ENCODE results near the gene NPTX1.
"Not testable (repeated sequence)": the region's sequence is repeated elsewhere in the genome, so short reads cannot be mapped to it uniquely, and the experiment has no call there.

NPTX1 gene

DNA sequence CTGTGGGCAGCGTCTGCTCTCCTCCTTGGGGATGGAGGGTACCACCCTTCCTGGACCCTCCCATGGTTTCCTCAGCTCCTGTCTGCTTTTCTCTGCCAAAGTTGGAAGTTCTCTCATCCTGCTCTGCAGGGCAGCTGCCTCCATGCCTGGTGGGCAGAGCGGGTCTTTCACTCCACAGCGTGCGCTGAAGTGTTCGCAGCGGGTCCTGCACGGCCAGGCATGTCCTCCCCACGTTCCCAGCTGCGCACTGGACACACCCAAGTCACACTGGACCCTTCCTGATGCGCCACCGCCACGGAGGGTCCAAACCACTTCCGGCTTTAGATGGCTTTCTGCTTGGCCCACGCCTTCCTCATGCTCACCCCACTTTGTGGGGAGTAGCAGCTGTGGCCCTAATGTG is 33.7 kb upstream of the NPTX1 start:
- Histone ChIP-seq H3K27me3 (replicated peaks in 2 of 5; ENCODE audit: control insufficient read depth in 4 of 5, insufficient read depth in 5 of 5, low read length in 4 of 5) (peaks cover 0 to 46% (median 14%) of the 10 kb centered on the region in 5 experiments), H3K4me3 (ENCODE audit: control insufficient read depth in 1 of 7, extremely low read depth in 1 of 7, insufficient read depth in 4 of 7, low read depth in 2 of 7, low read length in 6 of 7) (no peak overlapping the region), H3K27ac (ENCODE audit: insufficient read depth in 1 of 2, low read depth in 1 of 2, low read length in 2 of 2, poor library complexity in 1 of 2, severe bottlenecking in 2 of 2) (no peak overlapping the region), H3K9me3 (ENCODE audit: control extremely low read depth in 1 of 5, control insufficient read depth in 4 of 5, insufficient read depth in 2 of 5, low read depth in 1 of 5, low read length in 4 of 5) (no peaks in the 10 kb centered on the region), H3K36me3 (ENCODE audit: control insufficient read depth in 4 of 4, insufficient read depth in 4 of 4, low read length in 3 of 4) (no peaks in the 10 kb centered on the region), H3K4me1 (ENCODE audit: control extremely low read depth in 1 of 4, control insufficient read depth in 4 of 4, insufficient read depth in 4 of 4, low read length in 3 of 4) (no peaks in the 10 kb centered on the region)
- DNase-seq = no peak
- WGBS (ENCODE audit: insufficient coverage) = 86% methylated on average over 13 of the region's 14 CpGs
- CTCF ChIA-PET = no interaction called here
- POLR2A ChIA-PET = interaction anchor here (0.6 kb wide), 1 partner anchor 587 kb away, joined by 3 read pairs; no protein-coding TSS in a partner anchor

DNA sequence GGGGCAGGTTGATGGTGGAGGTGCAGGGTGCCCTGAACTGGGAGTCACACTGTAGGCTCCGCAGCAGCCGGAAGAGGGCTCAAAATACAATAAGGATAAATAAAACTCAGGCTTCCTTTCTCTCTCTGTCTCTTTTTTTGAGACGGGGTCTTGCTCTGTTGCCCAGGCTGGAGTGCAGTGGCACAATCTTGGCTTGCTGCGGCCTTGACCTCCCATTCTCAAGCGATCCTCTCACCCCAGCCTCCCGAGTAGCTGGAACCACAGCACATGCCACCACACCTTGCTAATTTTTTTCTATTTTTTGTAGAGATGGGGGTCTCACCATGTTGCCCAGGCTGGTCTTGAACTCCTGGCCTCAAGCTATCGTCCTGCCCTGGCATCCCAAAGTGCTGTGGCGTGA is 32.9 kb upstream of the NPTX1 start:
- no peak overlapping the region for H3K27ac ChIP-seq (ENCODE audit: insufficient read depth in 1 of 2, low read depth in 1 of 2, low read length in 2 of 2, poor library complexity in 1 of 2, severe bottlenecking in 2 of 2)
- WGBS (ENCODE audit: insufficient coverage) = 87% methylated on average over 6 of the region's 8 CpGs
- peaks cover 0 to 53% (median 18%) of the 10 kb centered on the region in 5 experiments for H3K27me3 ChIP-seq (replicated peaks in 2 of 5; ENCODE audit: control insufficient read depth in 4 of 5, insufficient read depth in 5 of 5, low read length in 4 of 5)
- H3K9me3 ChIP-seq (ENCODE audit: control extremely low read depth in 1 of 5, control insufficient read depth in 4 of 5, insufficient read depth in 2 of 5, low read depth in 1 of 5, low read length in 4 of 5) = no peaks in the 10 kb centered on the region
- no peak overlapping the region for H3K4me3 ChIP-seq (ENCODE audit: control insufficient read depth in 1 of 7, extremely low read depth in 1 of 7, insufficient read depth in 4 of 7, low read depth in 2 of 7, low read length in 6 of 7)
- no peak for DNase-seq
- H3K4me1 ChIP-seq (ENCODE audit: control extremely low read depth in 1 of 4, control insufficient read depth in 4 of 4, insufficient read depth in 4 of 4, low read length in 3 of 4) = no peaks in the 10 kb centered on the region
- H3K36me3 ChIP-seq (ENCODE audit: control insufficient read depth in 4 of 4, insufficient read depth in 4 of 4, low read length in 3 of 4) = no peaks in the 10 kb centered on the region
- CTCF ChIA-PET = interaction anchor here (0.9 to 1.0 kb wide), 2 partner anchors 18 to 82 kb away, joined by 3 read pairs; no protein-coding TSS in a partner anchor
- POLR2A ChIA-PET = no interaction called here

DNA sequence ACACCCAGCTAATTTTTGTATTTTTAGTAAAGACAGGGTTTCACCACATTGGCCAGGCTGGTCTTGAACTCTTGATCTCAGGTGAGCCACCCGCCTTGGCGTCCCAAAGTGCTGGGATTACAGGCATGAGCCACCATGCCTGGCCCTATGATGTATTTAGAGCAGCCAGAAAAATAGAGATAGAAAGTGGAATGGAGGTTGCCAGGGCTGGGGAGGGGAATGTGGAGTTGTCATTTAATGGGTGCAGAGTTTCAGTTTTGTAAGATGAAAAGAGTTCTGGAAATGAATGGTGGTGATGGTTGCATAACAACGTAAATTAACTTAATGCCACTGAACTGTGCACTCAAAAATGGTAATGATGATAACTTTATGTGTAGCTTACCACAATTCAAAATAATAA is 31.6 kb upstream of the NPTX1 start:
- Histone ChIP-seq H3K4me1 (ENCODE audit: control extremely low read depth in 1 of 4, control insufficient read depth in 4 of 4, insufficient read depth in 4 of 4, low read length in 3 of 4) (no peaks in the 10 kb centered on the region), H3K36me3 (ENCODE audit: control insufficient read depth in 4 of 4, insufficient read depth in 4 of 4, low read length in 3 of 4) (no peaks in the 10 kb centered on the region), H3K27ac (ENCODE audit: insufficient read depth in 1 of 2, low read depth in 1 of 2, low read length in 2 of 2, poor library complexity in 1 of 2, severe bottlenecking in 2 of 2) (no peak overlapping the region), H3K9me3 (ENCODE audit: control extremely low read depth in 1 of 5, control insufficient read depth in 4 of 5, insufficient read depth in 2 of 5, low read depth in 1 of 5, low read length in 4 of 5) (no peaks in the 10 kb centered on the region), H3K27me3 (replicated peaks in 2 of 5; ENCODE audit: control insufficient read depth in 4 of 5, insufficient read depth in 5 of 5, low read length in 4 of 5) (peaks cover 0 to 49% (median 19%) of the 10 kb centered on the region in 5 experiments), H3K4me3 (ENCODE audit: control insufficient read depth in 1 of 7, extremely low read depth in 1 of 7, insufficient read depth in 4 of 7, low read depth in 2 of 7, low read length in 6 of 7) (no peak overlapping the region)
- no peak for DNase-seq
- CTCF ChIA-PET = interaction anchor here (0.9 to 1.3 kb wide), 2 partner anchors 12 to 22 kb away, joined by 3 read pairs; no protein-coding TSS in a partner anchor
- 100% methylated on average over 1 of the region's 3 CpGs for WGBS (ENCODE audit: insufficient coverage)
- POLR2A ChIA-PET = interaction anchor here (0.7 kb wide), 1 partner anchor 458 kb away, joined by 3 read pairs; no protein-coding TSS in a partner anchor

DNA sequence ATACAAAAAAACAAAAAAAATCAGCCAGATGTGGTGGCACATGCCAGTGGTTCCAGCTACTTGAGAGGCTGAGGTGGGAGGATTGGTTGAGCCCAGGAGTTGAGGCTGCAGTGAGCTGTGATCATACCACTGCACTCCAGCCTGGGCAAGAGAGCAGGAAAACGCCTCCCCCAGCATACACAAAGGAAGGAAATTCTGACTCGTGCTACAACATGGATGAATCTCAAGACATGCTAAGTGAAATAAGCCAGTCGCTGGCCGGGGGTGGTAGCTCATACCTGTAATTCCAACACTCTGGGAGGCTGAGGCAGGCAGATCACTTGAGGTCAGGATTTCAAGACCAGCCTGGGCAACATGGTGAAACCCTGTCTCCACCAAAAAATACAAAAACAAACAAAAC is 30.8 kb upstream of the NPTX1 start:
- H3K4me3 ChIP-seq (ENCODE audit: control insufficient read depth in 1 of 7, extremely low read depth in 1 of 7, insufficient read depth in 4 of 7, low read depth in 2 of 7, low read length in 6 of 7); H3K4me1 ChIP-seq (ENCODE audit: control extremely low read depth in 1 of 4, control insufficient read depth in 4 of 4, insufficient read depth in 4 of 4, low read length in 3 of 4); DNase-seq; H3K36me3 ChIP-seq (ENCODE audit: control insufficient read depth in 4 of 4, insufficient read depth in 4 of 4, low read length in 3 of 4); H3K9me3 ChIP-seq (ENCODE audit: control extremely low read depth in 1 of 5, control insufficient read depth in 4 of 5, insufficient read depth in 2 of 5, low read depth in 1 of 5, low read length in 4 of 5); POLR2A ChIA-PET; H3K27ac ChIP-seq (ENCODE audit: insufficient read depth in 1 of 2, low read depth in 1 of 2, low read length in 2 of 2, poor library complexity in 1 of 2, severe bottlenecking in 2 of 2): not testable (repeated sequence)
- 40% methylated on average over 4 of the region's 4 CpGs for WGBS (ENCODE audit: insufficient coverage)
- H3K27me3 ChIP-seq (replicated peaks in 2 of 5; ENCODE audit: control insufficient read depth in 4 of 5, insufficient read depth in 5 of 5, low read length in 4 of 5) = peaks cover 0 to 49% (median 18%) of the 10 kb centered on the region in 5 experiments
- CTCF ChIA-PET = interaction anchor here (1.3 kb wide), 1 partner anchor 13 kb away, joined by 3 read pairs; no protein-coding TSS in a partner anchor

DNA sequence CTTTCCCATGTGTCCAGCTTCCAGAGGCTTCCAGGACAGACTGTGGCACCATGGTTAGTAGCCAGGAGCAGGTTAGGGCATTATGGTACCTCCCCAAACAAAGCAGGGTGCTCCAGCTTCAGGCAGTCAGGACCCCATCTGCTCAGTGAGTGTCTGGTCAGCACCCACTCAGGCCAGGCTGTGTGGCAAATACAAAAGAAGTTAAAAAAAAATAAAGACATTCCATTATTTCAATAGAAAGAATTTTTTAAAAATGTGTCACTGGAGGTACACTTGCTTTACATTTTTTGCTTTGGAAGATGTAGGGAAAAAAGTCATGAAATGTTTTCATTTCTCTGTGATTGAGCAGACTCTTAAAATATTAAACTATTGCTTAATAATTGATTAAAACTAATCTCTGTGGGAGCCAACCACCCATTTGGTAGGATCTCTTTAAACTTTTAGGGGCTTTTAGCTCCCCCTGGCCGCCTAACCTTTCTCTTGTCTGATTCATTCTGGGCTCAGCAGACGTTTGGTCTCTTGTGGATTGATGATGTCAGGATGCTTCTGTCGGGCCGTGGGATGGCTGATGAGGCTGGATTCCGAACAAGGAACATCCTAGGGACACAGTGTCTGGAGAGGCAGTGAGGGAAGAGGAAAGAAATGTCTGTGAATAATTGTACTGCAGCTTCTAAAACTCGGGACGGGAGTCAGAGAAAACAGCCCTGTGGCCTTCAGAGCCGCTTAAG is 28.4 kb upstream of the NPTX1 start:
- Histone ChIP-seq H3K9me3 (ENCODE audit: control extremely low read depth in 1 of 5, control insufficient read depth in 4 of 5, insufficient read depth in 2 of 5, low read depth in 1 of 5, low read length in 4 of 5) (no peaks in the 10 kb centered on the region), H3K4me3 (ENCODE audit: control insufficient read depth in 1 of 7, extremely low read depth in 1 of 7, insufficient read depth in 4 of 7, low read depth in 2 of 7, low read length in 6 of 7) (no peak overlapping the region), H3K27me3 (replicated peaks in 2 of 5; ENCODE audit: control insufficient read depth in 4 of 5, insufficient read depth in 5 of 5, low read length in 4 of 5) (peaks cover 0 to 50% (median 7%) of the 10 kb centered on the region in 5 experiments), H3K4me1 (ENCODE audit: control extremely low read depth in 1 of 4, control insufficient read depth in 4 of 4, insufficient read depth in 4 of 4, low read length in 3 of 4) (no peaks in the 10 kb centered on the region), H3K36me3 (ENCODE audit: control insufficient read depth in 4 of 4, insufficient read depth in 4 of 4, low read length in 3 of 4) (no peaks in the 10 kb centered on the region), H3K27ac (ENCODE audit: insufficient read depth in 1 of 2, low read depth in 1 of 2, low read length in 2 of 2, poor library complexity in 1 of 2, severe bottlenecking in 2 of 2) (no peak overlapping the region)
- DNase-seq = no peak
- CTCF ChIA-PET = interaction anchor here (1.2 kb wide), 1 partner anchor 79 kb away, joined by 3 read pairs; no protein-coding TSS in a partner anchor
- POLR2A ChIA-PET = no interaction called here
- 48% methylated on average over 8 of the region's 8 CpGs for WGBS (ENCODE audit: insufficient coverage)

DNA sequence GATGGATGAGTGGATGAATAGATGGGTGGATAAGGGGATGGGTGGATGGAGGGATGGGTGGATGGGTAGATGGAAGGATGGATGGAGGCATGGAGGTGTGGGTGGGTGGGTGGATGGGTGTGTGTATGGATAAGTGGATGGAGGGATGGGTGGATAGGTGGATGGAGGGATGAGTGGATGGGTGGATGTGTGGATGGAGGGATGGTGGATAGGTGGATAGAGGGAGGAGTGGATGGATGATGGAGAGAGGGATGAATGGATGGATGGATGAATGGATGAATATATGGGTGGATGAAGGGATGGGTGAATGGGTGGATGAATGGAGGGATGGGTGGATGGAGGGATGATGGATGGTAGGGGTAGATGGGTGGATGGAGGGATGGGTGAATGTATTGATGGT is 27.5 kb upstream of the NPTX1 start:
- CTCF ChIA-PET = interaction anchor here (1.2 kb wide), 1 partner anchor 78 kb away, joined by 3 read pairs; no protein-coding TSS in a partner anchor
- Histone ChIP-seq H3K27me3 (replicated peaks in 2 of 5; ENCODE audit: control insufficient read depth in 4 of 5, insufficient read depth in 5 of 5, low read length in 4 of 5) (peaks cover 2 to 49% (median 7%) of the 10 kb centered on the region in 5 experiments), H3K27ac (ENCODE audit: insufficient read depth in 1 of 2, low read depth in 1 of 2, low read length in 2 of 2, poor library complexity in 1 of 2, severe bottlenecking in 2 of 2) (no peak overlapping the region), H3K36me3 (ENCODE audit: control insufficient read depth in 4 of 4, insufficient read depth in 4 of 4, low read length in 3 of 4) (no peaks in the 10 kb centered on the region), H3K4me1 (ENCODE audit: control extremely low read depth in 1 of 4, control insufficient read depth in 4 of 4, insufficient read depth in 4 of 4, low read length in 3 of 4) (no peaks in the 10 kb centered on the region), H3K4me3 (ENCODE audit: control insufficient read depth in 1 of 7, extremely low read depth in 1 of 7, insufficient read depth in 4 of 7, low read depth in 2 of 7, low read length in 6 of 7) (no peak overlapping the region), H3K9me3 (ENCODE audit: control extremely low read depth in 1 of 5, control insufficient read depth in 4 of 5, insufficient read depth in 2 of 5, low read depth in 1 of 5, low read length in 4 of 5) (no peaks in the 10 kb centered on the region)
- POLR2A ChIA-PET = no interaction called here
- DNase-seq = no peak

DNA sequence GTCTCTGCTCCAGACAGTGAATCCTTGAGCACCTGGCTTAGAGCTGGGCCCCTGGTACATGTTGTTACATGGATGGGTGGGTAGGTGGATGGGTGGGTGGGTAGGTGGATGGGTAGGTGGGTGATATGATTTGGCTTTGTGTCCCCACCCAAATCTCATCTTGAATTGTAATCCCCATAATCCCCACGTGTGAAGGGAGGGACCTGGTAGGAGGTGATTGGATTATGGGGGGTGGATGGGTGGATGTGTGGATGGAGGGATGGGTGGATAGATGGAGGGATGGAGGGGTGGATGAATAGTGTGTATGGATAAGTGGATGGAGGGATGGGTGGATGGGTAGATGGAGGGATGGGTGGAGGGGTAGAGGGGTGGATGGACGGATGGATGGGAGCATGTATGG is 26.6 kb upstream of the NPTX1 start:
- POLR2A ChIA-PET = no interaction called here
- Histone ChIP-seq H3K9me3 (ENCODE audit: control extremely low read depth in 1 of 5, control insufficient read depth in 4 of 5, insufficient read depth in 2 of 5, low read depth in 1 of 5, low read length in 4 of 5) (no peaks in the 10 kb centered on the region), H3K4me1 (ENCODE audit: control extremely low read depth in 1 of 4, control insufficient read depth in 4 of 4, insufficient read depth in 4 of 4, low read length in 3 of 4) (no peaks in the 10 kb centered on the region), H3K36me3 (ENCODE audit: control insufficient read depth in 4 of 4, insufficient read depth in 4 of 4, low read length in 3 of 4) (no peaks in the 10 kb centered on the region), H3K4me3 (ENCODE audit: control insufficient read depth in 1 of 7, extremely low read depth in 1 of 7, insufficient read depth in 4 of 7, low read depth in 2 of 7, low read length in 6 of 7) (no peak overlapping the region), H3K27ac (ENCODE audit: insufficient read depth in 1 of 2, low read depth in 1 of 2, low read length in 2 of 2, poor library complexity in 1 of 2, severe bottlenecking in 2 of 2) (no peak overlapping the region), H3K27me3 (replicated peaks in 2 of 5; ENCODE audit: control insufficient read depth in 4 of 5, insufficient read depth in 5 of 5, low read length in 4 of 5) (peaks cover 2 to 57% (median 7%) of the 10 kb centered on the region in 5 experiments)
- DNase-seq = no peak
- CTCF ChIA-PET = no interaction called here
- WGBS (ENCODE audit: insufficient coverage) = 100% methylated on average over 1 of the region's 2 CpGs

Data from common myeloid progenitor, CD34-positive (primary cell).